ENCODE data around the gene ITGAX.

GRCh38 chr16:31361201-31362110, 6.5 kb downstream of the ITGAX start:
- TF ChIP-seq, protein P1, sequence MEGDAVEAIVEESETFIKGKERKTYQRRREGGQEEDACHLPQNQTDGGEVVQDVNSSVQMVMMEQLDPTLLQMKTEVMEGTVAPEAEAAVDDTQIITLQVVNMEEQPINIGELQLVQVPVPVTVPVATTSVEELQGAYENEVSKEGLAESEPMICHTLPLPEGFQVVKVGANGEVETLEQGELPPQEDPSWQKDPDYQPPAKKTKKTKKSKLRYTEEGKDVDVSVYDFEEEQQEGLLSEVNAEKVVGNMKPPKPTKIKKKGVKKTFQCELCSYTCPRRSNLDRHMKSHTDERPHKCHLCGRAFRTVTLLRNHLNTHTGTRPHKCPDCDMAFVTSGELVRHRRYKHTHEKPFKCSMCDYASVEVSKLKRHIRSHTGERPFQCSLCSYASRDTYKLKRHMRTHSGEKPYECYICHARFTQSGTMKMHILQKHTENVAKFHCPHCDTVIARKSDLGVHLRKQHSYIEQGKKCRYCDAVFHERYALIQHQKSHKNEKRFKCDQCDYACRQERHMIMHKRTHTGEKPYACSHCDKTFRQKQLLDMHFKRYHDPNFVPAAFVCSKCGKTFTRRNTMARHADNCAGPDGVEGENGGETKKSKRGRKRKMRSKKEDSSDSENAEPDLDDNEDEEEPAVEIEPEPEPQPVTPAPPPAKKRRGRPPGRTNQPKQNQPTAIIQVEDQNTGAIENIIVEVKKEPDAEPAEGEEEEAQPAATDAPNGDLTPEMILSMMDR (IDR thresholded peaks at IDR 0.05; ENCODE audit: low read depth, low read length, missing input control): no peak
- TF ChIP-seq MAX (IDR thresholded peaks at IDR 0.05): no peak
- no peak for TF ChIP-seq SP1 (IDR thresholded peaks at IDR 0.05)
- no peak for TF ChIP-seq ATF3 (IDR thresholded peaks at IDR 0.05)
- no peak for TF ChIP-seq ZBTB33 (IDR thresholded peaks at IDR 0.05)
- no peak for TF ChIP-seq FOXA1 (IDR thresholded peaks at IDR 0.05)
- TF ChIP-seq RXRA (IDR thresholded peaks at IDR 0.05): no peak
- no peak for TF ChIP-seq TAF1 (conservative IDR thresholded peaks at IDR 0.05)
- no peak for TF ChIP-seq JUND (IDR thresholded peaks at IDR 0.05)
- TF ChIP-seq EGR1 (IDR thresholded peaks at IDR 0.05; ENCODE audit: low read depth in 2 of 2): no peak
- TF ChIP-seq GABPA (IDR thresholded peaks at IDR 0.05 in 1 of 2, conservative IDR thresholded peaks at IDR 0.05 in 1 of 2): no peak

Measured in liver (tissue), 3 donors.